ENCODE results near the gene EHMT2.

Gene EHMT2

DNA sequence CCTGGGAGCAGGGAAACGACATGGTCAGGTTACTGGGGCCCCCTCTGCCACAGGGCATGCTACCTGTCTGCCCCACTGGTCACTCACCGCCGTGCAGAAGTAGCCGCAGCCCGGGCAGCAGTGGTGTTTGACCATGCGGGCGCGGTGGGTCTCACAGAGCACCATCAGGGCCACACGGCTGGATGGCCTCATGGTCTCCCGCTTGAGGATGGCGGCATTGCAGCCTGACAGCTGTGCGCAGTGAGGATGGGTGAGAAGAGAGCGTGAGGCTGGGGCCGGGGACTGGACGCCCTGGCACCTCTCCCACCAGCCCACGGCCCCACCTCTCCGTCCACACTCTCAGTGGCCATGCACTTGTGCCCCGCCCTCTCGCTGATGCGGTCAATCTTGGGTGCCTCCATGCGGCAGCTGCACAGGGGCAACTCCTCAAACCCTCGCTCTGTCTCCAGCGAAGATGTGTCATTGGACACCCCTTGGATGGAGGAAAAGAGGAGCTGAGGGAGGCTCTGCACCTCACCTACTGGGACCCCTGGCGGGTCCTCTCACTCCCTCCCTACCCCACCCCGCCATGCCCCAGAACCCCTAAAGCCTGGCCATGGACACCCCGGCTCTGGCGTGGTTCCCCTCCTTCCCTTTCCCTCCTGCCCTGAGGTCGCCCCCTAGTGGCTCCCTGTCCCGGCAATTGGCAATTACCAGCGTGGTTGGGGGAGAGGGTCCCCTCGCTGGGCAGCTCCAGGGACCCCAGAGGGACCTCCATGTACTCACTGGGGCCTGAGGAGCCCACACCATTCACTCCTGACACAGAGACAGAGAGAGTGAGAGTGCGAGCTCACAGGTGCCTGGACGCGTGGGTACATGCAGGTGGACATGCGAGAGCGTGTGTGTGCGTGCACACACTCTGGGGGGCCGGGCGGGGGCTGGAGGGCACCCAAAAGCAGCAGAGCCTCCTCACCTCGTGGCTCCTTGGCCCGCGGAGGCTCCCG is 8.9 kb downstream of the EHMT2 start:
- DNase-seq = peak; percentile 50

DNA sequence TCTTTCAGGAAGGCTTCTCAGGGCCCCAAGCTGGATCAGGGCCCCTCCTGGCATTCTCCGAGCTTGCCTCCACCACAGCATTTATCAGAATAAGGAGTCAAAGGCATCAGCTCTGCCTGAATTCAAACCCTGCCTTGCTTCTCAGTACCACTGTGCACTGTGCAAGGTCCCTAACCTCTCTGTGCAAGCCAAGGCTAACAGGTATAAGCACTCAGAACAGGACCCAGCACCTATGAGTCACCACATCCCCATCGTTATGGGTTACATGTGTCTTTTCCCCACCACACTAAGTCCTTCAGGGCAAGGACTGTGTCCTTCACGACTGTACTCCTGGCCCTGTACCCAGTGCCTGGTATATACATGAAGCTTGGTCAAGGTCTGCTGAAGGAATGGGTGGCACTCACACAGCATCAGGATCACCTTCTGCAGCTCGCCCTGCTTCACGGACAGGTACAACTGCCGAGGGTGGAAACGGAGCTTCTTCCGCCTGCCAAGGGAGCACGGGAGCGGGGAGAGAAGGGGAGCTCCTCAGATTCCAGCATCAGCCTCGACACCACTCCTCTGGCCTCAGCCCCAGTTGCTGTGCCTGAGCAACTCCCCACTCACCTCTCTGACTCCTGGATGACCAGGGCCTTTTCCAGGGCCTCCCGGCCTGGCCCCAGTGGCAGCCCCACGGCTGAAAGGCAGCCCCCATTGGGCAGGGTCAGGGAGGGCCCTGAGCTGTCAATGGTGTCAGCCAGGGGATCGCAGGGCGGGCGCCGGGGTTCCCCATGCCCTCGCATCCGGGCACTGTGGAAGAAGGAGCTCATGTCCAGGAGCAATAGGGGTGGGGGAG is 10.1 kb downstream of the EHMT2 start:
- no peak for DNase-seq

DNA sequence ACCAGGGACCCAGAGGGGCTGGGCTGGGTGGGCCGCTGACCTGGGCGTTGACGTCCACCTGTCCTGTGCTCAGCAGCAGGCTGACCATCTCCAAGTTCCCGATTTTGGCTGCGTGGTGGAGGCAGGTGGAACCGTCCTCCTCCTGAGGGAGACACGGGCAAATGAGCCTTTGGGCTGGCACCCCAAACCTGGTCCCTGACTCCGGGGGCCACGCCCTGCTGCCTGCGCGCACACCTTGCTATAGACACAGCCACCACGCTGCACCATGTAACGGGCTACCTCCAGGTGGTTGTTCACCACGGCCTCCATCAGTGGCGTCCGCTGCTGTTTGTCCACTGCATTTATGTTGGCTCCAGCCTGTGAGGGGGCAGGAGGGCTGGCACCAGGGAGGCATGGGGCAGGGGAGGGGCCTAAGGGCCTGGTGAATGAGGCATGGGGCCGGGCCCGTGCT is 10.9 kb downstream of the EHMT2 start:
- DNase-seq = no peak

- no peak for DNase-seq
Measured at GRCh38 chr6:31884528-31885035, 12.9 kb downstream of the EHMT2 start.

GRCh38 chr6:31883676-31884075 is 13.8 kb downstream of the EHMT2 start:
- no peak for DNase-seq

- no peak for DNase-seq
Measured at GRCh38 chr6:31882344-31882743, 15.2 kb downstream of the EHMT2 start.

DNA sequence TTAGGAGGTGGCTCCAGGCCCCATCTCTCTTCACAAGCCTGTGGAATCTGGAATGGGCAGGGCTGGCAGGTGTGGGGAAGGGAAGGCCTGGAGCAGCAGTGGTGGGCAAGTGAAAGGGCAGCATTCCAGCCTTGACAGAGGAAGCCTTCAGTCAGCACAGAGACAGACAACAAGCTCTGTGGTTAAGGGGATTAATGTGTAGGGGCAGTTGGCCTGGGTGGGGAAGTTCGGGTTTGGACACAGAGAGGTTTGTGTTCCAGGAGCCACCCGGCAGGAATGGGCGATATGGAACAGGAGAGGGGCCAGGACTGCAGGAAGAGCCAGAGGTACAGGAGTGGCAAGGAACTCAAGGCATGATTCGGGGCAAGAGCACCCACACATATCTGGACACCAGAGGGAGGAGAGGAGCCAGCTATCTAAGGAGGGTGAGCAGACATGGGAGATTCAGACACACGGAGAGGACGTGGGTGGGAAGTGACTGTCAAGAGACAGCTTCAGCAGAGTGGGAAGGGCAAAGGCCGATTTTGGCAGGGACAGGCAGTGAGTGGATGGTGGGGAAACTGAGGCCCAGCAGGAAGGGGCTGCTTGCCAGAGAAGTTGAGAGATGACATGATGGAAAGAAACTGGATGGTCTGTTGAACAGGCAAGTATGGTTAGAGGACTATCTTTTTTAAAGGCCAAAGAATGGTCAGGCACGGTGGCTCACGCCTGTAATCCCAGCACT is 16.2 kb downstream of the EHMT2 start:
- no peak for DNase-seq

DNA sequence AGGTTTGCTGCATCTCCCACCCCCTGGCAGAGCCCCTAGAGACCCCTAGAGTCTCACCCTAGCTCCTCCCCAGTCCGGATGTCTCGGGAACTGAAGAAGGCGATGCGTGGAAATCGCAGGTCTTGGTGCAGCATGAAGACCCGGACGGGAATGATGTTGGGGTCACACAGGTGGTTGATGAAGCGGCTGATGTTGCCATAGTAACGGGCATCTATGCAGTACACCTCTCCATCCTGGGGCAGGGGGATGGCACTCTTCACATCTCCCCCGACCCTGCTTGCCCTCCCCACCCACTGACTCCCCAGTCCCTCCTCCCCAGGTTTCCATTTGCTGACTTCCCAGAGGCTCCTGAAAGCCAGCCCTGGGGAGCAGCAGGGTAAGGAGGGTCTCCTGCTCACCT is 16.9 kb downstream of the EHMT2 start:
- DNase-seq = no peak

DNA sequence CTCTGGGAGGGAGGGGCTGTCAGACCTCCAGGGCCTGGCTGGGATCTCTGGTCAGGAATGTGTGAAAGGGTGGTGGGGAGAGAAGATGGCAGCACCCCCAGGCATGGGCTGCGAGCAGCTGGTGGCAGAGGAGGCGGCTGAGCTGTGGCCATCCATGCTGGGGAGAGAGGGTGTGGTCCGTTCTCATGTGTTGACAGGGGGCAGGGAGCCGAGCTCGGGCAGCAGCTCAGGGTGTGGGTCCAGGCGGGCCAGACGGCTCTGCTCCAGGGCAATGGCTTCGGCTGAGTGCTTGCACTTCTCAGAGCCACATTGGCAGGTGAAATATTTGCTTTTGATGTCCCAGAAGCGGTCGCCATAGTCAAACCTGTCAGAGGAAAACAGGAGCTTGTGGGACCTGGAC is 17.6 kb downstream of the EHMT2 start:
- DNase-seq = no peak

DNA sequence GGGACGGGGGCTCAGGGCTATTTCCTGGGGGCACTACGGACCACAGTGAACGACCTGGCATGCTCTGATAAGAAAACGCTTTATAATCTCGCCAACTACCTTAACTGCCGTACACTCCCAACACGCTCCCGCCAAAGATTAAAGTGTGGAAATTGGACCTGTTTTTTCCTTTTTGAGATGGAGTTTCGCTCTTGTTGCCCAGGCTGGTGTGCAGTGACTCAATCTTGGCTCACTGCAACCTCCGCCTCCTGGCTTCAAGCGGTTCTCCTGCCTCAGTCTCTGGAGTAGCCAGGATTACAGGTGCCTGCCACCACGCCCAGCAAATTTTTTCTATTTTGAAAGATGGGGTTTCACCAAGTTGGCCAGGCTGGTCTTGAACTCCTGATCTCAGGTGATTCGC is 18.4 kb downstream of the EHMT2 start:
- DNase-seq = no peak

DNA sequence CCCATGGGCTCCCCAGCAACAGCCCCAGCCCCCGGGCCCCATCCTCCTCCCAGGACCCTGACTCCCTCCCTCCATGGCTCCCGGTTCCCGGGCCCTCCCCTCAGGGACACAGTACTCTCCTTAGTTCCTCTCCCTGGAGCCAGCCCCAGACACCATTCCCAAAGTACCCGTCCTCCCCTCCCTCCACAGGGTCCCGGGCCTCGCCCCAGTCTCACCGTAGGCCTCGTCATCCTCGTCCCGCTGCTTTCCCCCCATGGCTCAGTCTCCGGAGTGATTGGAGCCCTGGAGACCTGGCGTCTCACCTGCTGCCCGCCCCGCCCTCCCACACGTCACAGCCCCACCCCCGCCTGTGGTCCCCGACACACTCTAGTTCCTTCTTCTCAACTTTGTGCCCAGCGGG is 18.8 kb downstream of the EHMT2 start, which contains the start of gene SLC44A4:
Gene SLC44A4 (minus strand): TSS at position 272 of the 400 bp plus-strand sequence. CDS start 17 bp downstream, at position 255.
- no peak for DNase-seq

GRCh38 chr6:31878222-31878621 is 19.3 kb downstream of the EHMT2 start:
- DNase-seq = no peak

DNA sequence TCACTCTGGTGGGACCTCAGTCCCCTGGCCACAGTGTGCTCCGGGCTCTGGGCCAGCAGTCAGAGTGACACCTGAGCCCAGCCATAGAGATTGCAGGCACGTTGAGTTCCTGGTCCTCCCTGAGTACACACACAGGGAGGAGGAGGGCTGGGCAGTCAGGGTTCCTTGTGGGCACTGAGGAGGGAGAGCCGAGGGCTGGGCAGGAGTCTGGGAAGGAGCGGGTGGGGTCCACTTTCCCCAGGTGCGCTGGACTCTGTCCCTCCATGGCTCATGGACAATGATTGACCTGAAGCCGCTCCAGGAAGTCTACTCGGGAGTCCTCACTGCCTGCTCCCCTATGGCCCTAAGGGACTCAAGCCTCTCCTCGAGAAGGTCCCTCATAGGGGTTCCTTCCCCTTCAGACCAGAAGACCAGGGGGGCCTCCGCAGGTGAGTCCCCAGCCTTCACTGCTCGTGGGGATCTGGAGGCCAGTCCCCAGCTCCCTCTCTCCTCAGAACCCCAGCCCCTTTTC is 19.8 kb downstream of the EHMT2 start:
- DNase-seq = no peak

GRCh38 chr6:31877125-31877650 is 20.3 kb downstream of the EHMT2 start:
- no peak for DNase-seq

GRCh38 chr6:31876357-31876756 is 21.1 kb downstream of the EHMT2 start:
- no peak for DNase-seq

GRCh38 chr6:31875877-31876276 is 21.6 kb downstream of the EHMT2 start:
- no peak for DNase-seq

- no peak for DNase-seq
Measured at GRCh38 chr6:31874836-31875572, 22.5 kb downstream of the EHMT2 start.

- DNase-seq = no peak
Measured at GRCh38 chr6:31874084-31874670, 23.3 kb downstream of the EHMT2 start.

GRCh38 chr6:31871046-31871659 is 26.3 kb downstream of the EHMT2 start:
- no peak for DNase-seq

- DNase-seq = peak; percentile 11
Measured at GRCh38 chr6:31870385-31870921, 27.0 kb downstream of the EHMT2 start.

Measured in activated CD4-positive, alpha-beta T cell treated with anti-CD3 and anti-CD28 coated beads, Interleukin-10, Interleukin-2, amounts not matched to agents 100 ng/mL and 50 ng/mL, durations not matched to agents 16 hours and 8 hours (primary cell).